Skin epidermis (tissue), 12 donors: ENCODE data around the gene BSPRY.
"Not testable (repeated sequence)": the region's sequence is repeated elsewhere in the genome, so short reads cannot be mapped to it uniquely, and the experiment has no call there.

Experiments
- H3K27ac ChIP-seq, 21 experiments: fragments of 200-600 bp; sonication (generic) in 11 of 21; one replicate each; pipeline ENCODE4 v1.5.0; 2020; ENCODE audit warnings: mild to moderate bottlenecking in 3 of 21, inconsistent platforms in 2 of 21, moderate library complexity in 2 of 21
- H3K4me3 ChIP-seq, 7 experiments: fragments of 200-600 bp; sonication (generic) in 2 of 7; one replicate each; pipeline ENCODE4 v1.5.0; 2020; ENCODE audit warnings: inconsistent platforms in 2 of 7, mild to moderate bottlenecking in 2 of 7, moderate library complexity in 1 of 7

BSPRY gene

DNA sequence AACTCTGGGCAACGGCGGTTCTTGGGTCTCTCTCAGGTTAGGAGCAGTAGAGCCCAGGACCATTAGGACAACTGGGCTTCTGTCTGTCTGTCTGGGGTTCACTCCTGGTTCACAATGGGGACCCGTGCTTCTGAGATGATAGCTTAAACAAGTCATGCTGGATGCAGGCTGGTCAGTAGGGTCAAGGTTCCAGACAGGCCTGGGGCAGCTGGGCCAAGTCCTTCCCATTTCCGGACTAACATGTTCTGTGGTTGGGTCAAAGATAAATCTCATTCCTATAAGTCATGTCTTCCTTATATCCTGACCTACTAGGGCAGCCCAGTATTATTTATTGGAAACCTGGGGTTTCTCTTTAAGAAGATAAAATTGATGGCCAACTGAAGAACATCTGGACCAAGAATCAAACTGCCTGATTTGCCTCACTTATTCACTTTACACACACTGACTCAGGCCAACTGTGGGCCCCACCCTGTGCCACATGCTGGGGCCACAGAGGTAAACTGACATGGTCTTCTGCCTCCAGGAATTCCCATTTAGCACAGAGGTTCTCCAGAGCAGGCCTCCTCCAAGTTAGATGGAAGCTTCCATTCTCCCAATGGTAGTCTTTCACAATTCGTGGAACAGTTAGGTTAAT, 19.1 kb downstream of the BSPRY start:
- no peak overlapping the region for H3K27ac ChIP-seq
- no peak overlapping the region for H3K4me3 ChIP-seq

DNA sequence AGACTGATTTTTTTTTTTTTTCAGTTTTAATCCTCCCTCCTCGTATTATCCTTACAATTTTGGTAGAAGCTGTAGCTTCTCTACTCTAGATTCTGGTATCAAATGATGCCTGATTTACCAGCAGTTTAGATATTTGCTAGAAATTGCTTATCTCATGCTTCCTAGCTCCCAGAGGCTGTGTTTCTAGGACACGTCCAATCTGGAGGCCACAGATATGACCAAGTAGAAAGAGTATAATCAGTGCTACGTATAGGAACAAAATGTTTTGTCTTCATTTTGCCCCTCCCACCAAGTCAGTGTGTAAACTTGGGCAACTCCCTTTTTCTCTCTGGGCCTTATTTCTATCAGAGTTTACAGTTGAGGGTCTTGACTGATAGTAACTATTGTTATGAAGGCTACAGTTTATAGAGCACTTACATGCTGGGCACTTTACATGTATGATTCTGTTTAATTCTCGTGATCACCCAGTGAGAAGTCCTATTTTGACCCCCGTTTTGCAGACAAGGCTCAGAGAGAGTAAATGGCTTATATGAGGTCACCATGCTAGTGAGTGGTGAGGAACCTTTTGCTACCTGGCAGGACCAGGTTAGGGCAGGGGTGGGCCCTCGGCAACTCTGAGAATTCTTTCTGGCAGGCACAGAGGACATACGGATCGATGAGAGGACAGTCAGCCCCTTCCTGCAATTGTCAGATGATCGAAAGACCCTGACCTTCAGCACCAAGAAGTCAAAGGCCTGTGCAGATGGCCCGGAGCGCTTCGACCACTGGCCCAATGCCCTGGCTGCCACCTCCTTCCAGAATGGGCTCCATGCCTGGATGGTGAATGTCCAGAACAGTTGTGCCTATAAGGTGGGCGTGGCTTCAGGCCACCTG, 19.9 kb downstream of the BSPRY start:
- no peak overlapping the region for H3K27ac ChIP-seq
- no peak overlapping the region for H3K4me3 ChIP-seq

DNA sequence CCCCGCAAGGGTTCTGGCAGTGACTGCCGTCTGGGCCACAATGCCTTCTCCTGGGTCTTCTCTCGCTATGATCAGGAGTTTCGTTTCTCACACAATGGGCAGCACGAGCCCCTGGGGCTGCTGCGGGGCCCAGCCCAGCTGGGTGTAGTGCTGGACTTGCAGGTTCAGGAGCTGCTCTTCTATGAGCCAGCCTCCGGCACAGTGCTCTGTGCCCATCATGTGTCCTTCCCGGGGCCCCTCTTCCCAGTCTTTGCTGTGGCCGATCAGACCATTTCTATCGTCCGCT, 20.5 kb downstream of the BSPRY start:
- Histone ChIP-seq H3K4me3 (no peak overlapping the region), H3K27ac (no peak overlapping the region)

DNA sequence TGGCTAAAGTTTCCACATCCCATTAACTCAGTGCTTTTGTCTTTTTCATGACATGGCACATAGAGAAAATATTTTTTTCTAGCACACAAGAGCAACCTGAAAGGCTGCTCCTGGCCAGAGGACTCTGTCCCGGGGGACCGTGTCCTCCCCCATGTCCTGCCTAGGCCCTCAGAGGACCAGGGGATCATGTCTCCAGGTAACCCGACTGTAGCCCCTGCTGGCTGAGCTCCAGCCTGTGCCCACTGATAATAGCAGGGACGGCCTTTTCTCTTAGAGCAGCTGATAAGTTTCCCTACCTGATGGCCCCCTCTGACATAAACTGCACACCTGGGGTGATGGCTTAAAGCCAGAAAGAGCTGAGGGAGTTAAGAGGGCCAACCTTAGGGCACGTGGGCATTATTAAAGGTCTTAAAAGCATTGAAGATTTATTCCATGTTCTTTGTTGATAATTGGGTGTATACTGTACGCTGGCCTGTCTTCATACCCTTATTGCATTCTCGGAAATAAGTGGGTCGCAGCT, 21.5 kb downstream of the BSPRY start:
- Histone ChIP-seq H3K27ac (no peak overlapping the region), H3K4me3 (no peak overlapping the region)

DNA sequence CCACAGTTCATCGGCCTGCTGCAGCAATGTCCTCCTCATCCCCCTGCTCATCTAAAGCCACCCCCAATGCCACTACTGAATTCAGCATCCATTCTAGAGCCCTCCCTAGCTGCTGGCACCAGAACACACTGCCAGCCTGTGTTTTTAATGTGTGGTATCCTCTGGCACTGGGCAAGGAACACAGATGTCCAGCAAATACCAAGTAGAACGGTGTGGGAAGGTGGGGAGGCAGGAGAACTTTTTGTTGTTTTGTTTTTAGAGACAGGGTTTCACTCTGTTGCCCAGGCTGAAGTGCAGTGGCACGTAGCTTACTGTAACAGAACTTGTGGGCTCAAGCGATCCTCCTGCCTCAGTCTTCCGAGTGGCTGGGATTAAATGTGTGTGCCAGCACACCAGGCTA, 22.7 kb downstream of the BSPRY start:
- Histone ChIP-seq H3K27ac (no peak overlapping the region), H3K4me3 (no peak overlapping the region)

DNA sequence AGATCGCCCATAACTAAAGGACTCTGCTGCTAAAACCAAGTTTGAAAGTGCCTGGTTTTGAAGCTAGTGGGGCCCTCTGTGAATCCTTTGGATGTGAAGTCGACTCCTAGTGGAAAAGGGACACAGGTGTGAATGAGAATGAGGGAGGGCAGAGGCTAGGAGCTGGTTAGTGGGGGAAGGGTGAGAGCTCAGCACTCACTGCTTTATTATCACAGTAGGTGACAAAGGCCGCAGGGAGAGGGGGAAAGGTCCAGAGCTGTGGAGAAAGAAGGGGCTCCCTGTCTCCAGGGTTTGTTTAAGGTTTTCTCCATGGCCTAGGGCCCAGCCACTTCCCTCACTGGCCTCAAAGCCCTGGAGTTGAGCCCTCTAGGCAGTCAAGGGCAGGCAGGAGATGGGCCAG, 23.9 kb downstream of the BSPRY start:
- H3K27ac ChIP-seq, result no peak overlapping the region
- no peak overlapping the region for H3K4me3 ChIP-seq

DNA sequence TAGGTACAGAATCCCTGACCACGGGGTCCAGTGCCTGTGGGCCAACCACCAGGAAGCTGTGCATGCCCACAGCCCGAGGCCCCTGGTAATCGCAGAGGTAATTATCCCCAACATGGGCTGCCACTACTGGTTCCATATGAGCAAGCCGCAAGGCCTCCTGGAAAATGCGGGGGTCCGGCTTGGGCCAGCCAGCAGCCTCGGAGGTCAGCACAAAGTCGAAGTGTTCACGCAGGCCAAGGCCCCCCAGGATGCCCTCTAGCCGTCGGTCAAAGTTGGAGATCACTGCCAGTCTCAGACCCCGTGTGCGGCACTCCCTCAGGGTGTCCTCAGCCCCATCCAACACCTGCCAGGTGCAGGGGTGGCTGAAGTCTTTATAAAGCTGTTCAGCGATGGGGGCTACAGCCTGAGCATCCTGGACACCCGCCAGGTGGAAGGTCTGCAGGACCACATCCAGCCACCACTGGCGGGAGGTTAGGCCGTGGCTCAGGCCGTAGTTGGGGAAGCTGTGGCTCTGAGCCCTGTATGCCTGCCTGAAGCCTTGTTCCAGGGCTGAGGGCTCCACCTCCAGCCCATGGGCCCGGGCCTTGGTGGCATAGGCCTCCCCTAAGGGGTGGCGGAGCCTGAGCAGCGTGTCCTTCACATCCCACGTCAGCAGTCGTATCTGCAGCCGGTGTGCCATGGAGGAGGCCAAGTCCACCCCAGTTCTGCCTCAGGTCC, 24.5 kb downstream of the BSPRY start:
- Histone ChIP-seq H3K4me3 (no peak overlapping the region), H3K27ac (no peak overlapping the region)

DNA sequence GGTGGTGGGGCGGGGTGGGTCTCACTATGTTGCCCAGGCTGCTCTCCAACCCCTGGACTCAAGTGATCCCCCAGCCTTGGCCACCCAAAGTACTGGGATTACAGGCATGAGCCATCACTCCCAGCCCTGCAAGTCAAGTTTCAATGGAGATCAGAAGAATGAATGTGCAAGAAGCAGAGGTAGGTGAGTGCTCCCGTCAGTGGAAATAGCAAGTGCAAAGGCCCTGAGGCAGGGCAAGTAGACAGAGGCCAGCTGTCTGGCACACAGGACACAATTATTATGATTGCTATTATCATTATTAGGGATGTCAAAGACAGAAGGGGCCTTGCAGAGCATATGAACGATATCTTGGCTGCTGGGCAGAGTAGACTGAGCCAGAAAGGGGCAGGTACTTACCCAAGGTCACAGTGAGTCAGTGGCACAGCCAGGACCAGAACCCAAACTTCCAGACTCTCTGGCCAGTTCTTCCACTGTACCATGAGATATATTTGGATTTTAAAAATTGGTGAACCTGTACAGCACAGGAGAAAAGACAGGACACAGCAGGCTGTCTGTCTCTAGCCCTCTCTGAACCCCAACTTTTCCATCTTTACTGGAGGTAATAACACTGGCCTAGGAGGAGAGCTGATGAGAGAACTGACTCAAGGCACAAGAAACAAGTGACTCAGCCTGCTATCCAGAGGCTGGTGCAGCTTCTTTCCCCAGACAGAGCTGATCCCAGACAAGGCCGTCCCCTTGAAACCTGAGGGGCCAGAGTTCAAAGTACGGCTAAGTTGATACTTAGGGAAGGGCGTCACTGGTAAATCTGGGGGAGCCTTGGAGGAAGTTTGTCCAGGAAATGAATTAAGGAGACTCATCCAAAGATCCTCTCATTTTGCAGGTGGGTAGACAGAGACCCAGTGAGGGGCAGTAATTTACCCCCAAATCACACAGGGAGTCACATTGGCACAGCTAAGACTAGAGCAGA, 26.0 kb downstream of the BSPRY start:
- Histone ChIP-seq H3K27ac (peak overlapping the region in 2 of 21 experiments; percentile 3 to 13), H3K4me3 (peak overlapping the region in 4 of 7 experiments; percentile 58 to 67 (median 64))

DNA sequence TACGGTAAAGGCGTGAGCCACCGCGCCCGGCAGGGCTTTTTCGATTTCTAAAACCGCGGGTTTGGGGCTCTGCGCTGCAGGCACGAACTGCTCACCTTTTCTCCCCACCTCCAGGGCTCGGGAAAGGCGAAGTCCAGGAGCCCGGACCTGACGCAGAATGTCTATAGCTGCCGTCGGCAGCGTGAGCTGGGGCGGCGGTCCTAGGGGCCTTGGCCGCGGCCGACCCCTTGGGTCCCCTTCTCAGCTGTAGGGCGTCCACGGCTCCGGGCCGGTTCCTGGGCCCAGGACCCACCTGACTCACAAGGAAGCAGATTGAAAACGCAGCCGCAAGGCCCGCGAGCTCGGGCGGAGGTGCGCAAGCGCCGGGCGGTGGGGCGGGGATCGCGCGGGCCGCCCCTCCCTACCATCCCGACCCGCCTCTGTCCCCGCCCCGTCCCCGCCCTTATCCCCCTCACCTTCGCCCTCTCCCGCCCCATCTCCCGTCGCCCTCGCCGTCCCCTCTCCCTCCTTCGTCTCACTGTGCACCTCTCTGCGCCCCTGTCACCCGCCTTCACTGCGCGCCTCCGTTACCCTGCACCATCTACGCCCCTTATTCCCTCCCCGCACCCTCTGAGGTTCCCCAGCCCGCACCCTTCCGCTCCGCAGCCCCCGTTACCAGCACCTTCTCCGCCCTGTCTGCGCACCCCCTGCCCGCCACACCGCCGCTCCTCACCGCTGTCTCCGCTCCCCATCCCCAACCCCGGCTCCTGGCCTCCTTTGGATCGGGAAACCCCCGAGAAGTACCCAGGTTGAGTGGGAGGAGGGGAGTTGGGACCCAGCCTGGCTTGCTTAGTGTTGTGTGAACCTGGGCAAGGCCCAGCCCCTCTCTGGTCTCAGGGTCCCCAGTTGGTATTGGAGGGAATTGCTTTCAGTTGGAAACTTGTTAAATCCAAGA, 27.6 kb downstream of the BSPRY start, which contains the start of gene HDHD3:
HDHD3 (minus strand) TSS at position 353 of the 934 bp plus-strand sequence. CDS start 2,632 bp downstream, outside the sequence.
- peak within 1 kb of the TSS in 20 of 21 experiments; percentile 39 to 91 (median 81) for H3K27ac ChIP-seq
- H3K4me3 ChIP-seq, result peak within 1 kb of the TSS; percentile 57 to 83 (median 67)

DNA sequence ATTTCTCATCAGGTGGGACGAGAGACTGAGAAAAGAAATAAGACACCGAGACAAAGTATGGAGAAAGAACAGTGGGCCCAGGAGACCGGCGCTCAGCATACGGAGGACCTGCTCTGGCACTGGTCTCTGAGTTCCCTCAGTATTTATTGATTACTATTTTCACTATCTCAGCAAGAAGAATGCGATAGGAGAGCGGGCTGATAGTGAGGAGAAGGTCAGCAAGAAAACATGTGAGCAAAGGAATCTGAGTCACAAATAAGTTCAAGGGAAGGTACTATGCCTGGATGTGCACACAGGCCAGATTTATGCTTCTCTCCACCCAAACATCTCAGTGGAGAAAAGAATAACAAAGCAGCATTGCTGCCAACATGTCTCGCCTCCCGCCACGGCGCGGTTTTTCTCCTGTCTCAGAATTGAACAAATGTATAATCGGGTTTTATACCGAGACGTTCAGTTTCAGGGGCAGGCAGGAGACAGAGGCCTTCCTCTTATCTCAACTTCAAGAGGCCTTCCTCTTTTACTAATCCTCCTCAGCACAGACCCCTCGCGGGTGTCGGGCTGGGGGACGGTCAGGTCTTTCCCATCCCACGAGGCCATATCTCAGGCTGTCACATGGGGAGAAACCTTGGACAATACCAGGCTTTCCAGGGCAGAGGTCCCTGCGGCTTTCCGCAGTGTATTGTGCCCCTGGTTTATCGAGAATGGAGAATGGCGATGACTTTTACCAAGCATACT, 29.9 kb downstream of the BSPRY start:
- not testable (repeated sequence) for H3K27ac ChIP-seq

DNA sequence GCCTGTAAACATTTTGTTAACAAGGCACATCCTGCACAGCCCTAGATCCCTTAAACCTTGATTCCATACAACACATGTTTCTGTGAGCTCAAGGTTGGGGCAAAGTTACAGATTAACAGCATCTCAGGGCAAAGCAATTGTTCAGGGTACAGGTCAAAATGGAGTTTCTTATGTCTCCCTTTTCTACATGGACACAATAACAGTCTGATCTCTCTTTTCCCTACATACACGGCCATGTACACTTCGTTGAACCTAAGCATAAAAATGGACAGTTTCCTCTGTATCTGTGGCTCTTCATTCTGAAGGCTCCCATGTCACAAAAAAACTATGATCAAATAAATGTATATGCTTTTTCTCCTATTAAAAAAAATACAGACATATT, 30.5 kb downstream of the BSPRY start:
- H3K27ac ChIP-seq, result peak overlapping the region in 1 of 21 experiments; percentile 17

More for the DNA sequence above, 29.9 kb downstream of the BSPRY start:
- not testable (repeated sequence) for H3K4me3 ChIP-seq

DNA sequence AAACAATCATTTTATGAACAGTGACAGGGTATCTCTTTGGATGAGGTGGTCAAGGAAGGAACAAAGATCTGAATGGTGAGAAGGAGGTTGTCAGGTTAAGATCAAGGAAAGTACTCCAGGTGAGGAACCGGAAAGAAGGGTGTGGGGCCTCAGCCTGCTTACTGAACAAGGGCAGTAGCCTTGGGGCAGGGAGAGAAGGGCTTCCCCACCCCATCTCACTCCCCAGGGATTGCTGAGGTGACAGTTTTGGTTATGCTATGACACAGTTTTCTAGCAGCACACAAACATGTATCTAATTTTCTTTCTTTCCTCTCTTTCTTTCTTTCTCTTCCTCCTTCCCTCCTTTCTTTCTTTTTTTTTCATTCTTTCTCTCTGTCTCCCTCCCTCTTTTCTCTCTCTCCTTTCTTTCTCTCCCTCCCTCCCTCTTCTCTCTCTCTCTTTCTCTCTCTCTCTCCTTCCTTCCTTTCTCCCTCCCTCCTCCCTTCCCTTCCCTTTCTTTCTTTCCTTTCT, 31.6 kb downstream of the BSPRY start:
- Histone ChIP-seq H3K27ac (peak overlapping the region in 12 of 21 experiments; percentile 4 to 74 (median 61)), H3K4me3 (no peak overlapping the region)

More for the DNA sequence above, 30.5 kb downstream of the BSPRY start:
- not testable (repeated sequence) for H3K4me3 ChIP-seq

DNA sequence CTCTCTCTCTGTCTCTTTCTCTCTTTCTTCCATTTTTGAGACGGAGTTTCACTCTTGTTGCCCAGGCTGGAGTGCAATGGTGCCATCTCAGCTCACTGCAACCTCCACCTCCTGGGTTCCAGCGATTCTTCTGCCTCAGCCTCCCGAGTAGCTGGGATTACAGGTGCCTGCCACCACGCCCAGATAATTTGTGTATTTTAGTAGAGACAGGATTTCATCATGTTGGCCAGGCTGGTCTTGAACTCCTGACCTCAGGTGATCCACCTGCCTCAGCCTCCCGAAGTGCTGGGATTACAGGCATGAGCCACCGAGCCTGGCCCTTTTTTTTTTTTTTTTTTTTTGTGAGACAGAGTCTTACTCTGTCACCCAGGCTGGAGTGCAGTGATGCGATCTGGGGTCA, 32.1 kb downstream of the BSPRY start:
- H3K27ac ChIP-seq, result peak overlapping the region in 16 of 21 experiments; percentile 1 to 74 (median 54)
- H3K4me3 ChIP-seq, result not testable (repeated sequence)

DNA sequence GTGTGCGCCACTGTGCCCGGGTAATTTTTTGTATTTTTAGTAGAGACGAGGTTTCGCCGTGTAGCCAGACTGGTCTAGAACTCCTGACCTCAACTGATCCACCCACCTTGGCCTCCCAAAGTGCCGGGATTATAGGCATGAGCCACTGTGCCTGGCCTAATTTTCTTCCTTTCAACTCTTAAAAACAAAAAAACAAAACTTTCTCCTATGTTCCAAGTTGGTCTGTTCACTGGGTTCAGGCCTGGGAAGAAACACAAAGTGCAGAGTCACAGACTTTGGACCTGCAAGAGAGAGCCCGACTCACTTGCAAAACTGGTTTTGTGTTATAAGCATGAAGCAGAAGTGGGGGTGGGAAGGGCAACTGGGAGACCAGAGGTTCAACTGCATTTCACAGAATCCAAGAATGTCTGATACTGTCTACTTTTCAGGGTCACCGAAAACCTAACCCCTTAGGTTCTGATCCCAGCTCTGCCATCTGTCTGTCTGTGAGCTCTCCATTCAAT, 32.6 kb downstream of the BSPRY start:
- Histone ChIP-seq H3K27ac (peak overlapping the region in 17 of 21 experiments; percentile 1 to 74 (median 53)), H3K4me3 (no peak overlapping the region)

DNA sequence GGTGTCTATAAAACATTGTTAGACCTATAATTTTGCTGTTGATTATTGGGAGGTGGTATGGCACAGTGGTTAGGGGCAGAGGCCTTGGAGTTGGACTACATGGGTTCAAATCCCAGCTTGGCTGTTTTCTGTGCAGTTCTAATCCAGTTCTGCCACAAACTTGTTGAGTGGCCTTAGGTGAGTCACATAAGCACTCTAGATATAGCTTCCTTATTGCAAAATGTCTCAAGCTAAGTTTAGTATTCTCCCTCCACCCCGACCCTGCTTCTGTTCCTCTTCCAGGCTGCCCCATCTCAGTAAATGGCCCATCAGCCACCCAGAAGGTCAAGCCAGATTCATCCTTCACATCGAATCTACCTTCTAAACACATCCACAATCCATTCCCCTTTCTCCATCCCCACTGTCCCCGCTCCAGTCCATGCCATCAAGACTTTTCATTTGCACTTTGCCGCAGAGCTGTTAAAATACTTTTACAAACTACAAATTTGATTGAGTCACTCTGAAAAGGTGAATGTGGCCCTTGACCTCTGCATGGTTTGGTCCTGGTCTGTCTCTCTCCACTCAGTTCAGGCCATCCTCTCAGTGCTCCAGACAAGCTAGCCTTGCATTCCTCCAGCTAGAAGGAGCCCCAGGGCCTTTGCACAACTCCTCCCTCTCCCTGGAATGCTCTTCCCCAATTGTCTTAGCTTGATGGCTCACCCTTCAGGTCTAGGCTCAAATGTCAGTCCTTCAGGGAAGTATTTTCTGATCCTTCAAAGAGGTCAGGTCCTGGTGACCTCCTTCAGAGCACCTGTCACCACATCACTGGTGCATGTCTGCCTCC, 37.4 kb downstream of the BSPRY start:
- Histone ChIP-seq H3K27ac (no peak overlapping the region), H3K4me3 (no peak overlapping the region)

DNA sequence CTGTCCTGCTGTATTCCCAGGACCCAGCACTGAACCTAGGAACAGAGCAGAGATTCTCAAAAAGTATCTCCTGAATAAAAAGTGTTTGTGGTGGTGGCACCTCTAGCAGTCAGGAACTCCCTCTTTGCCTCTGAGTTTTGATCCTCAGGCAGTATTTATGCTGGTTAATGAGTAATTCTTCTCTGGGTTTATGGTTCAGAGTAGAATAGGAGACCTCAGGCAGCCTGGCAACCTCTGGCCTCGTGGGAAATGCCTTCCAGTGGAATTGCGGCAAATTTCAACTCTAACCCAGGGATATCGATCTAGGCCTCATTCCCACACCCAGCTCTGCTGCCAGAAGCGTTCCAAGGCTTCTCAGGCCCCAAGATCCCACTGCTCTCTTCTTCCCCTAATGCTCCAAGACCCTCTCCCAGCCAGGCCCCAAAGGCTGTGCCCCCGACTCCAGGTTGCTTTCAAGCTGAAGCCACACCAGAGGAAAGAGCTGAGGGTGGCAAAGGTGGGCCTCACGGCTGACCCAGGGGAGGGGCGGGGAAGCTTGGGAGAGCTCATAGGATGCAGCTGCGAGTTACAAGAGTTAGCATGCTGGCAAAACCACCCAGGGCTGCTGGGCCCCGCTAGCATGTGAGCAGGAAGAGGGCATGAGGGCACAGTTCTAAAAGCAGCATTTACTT, 38.4 kb downstream of the BSPRY start:
- Histone ChIP-seq H3K4me3 (no peak overlapping the region), H3K27ac (peak overlapping the region in 1 of 21 experiments; percentile 9)
